Measurements from ENCODE around the gene CHD2.
"Not testable (repeated sequence)": the region's sequence is repeated elsewhere in the genome, so short reads cannot be mapped to it uniquely, and the experiment has no call there.

CHD2 gene

DNA sequence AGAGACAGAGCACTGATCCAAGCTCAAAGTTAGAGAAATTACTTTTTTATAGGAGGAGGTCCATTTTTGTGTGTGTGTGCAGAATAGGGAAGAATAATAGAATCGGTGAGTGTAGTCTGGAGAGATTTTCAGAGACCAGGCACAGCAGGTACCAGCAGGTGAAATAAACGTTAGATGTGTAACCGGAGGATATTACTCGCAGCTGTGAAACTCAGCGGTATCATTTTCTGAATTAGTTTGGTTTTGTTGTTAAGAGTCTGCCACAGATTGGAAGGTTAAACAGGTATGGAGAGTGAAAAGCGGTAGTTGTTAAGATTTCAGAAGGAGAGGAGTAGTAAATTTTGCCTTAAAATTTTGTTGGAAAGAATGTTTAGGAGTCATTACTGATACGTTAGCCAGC is 119.0 kb downstream of the CHD2 start:
- no peak for DNase-seq (ENCODE audit: low read depth)

DNA sequence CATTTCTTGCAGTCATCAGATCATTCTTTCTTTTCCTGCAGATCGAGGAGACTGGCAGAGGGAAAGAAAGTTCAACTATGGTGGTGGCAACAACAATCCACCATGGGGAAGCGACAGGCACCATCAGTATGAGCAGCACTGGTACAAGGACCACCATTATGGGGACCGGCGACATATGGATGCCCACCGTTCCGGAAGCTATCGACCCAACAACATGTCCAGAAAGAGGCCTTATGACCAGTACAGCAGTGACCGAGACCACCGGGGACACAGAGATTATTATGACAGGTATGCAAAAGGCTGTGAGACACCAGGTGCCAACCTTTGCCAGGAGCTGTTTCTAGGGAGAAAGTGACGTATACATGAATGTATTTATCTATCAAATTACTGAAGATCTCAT is 119.8 kb downstream of the CHD2 start:
- DNase-seq (ENCODE audit: low read depth): no peak

DNA sequence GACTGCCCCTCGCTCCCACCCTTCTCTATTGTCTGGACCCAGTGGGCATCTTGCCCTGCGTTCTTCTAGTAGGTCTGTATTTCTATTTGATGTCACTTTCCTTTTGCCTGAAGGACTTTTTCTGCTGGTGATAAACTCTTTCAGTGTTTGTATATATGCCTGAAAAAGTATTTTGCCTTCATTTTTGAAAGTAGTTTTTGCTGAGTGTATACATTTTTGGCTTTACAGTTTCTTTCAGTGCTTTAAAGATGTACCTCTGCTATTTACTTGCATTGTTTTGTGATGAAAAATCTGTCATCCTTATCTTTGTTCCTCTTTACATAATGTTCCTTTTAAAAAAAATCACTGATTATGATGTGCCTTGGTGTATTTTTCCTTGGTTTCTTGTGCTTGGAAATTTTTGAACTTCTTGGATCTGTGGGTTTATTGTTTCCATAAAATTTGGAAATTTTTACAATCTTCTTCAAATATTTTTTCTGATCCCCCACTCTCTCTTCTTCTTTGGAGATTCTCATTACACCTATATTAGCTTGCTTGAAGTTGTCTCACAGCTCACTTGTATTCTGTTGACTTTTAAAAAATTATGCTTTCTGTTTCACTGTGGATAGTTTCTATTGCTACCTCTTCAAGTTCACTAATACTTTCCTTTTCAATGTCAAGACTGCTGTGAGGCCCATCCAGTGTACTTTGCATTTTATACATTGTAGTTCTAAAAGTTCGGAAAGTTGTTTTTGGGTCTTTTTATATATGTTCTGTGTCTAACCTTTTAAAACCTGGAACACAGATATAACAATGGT is 121.0 kb downstream of the CHD2 start:
- DNase-seq (ENCODE audit: low read depth): no peak

DNA sequence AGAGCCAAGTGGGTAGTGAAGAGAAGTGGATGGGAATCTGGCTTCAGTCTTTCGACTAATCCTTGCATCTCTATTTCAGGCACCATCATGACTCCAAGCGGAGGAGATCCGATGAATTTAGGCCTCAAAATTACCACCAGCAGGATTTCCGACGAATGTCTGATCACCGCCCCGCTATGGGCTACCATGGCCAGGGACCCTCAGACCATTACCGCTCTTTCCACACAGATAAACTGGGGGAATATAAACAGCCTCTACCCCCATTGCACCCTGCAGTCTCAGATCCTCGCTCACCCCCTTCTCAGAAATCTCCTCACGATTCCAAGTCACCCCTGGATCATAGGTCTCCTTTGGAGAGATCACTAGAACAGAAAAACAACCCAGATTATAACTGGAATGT is 124.2 kb downstream of the CHD2 start:
- no peak for DNase-seq (ENCODE audit: low read depth)

DNA sequence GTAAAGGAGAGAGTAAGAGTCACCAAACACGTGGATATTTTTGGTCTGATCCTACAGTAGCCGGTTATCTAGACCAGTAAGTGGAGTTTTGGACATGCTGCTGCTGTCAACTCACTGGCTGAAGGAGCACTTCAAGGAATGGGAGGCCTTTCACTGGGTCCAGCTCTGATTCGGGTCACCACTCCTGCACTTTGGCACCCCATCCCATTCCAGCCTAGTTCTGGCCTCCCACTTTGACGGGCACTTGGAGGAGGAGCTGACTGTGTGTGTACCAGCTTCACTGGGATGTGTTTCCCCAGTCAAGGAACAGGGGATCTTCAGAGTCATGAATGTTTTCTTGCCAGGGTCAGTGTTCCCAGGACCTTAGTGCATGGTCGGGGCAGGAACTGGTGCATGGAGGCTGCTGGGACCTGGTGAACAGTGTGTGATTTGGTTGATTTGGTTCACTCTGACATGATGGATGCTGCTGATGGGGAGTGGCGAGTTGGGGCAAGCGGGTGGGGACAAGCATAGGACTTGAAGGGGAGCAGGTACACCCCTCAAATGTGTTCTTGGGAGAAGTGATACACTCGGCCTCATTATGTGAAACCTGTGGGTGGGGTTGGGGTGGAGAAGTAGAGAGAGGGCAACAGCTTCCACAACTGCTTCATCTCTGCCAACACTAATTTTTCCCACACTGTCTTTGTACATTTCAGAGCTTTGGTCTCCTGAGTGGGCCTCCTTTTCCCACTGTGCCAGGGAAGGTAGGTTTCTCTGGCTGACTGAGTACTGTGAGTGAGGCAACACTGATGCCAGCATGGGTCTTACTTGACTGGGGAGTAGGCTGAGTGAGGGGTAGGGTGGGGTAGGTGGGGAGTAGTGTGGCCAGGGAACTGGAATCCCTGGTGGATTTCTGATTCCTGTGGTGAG is 124.8 kb downstream of the CHD2 start:
- no peak for DNase-seq (ENCODE audit: low read depth)

DNA sequence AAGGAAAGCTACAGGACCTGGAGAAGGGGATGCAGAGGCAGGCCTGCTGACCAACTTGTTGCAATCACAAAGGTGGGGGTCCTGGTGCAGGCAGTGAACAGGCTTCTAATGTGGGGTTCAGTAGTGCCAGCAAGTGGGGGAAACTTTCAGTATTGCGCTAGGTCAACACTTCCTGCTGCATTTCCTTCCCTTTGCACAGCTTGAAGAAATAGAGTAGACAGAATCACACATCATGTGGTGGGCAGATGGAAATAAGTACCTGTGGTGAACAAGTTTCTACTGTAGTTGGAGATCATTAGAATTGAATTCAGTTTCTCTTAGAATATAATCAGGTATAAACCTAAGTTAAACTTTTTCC is 125.5 kb downstream of the CHD2 start:
- DNase-seq (ENCODE audit: low read depth): no peak

DNA sequence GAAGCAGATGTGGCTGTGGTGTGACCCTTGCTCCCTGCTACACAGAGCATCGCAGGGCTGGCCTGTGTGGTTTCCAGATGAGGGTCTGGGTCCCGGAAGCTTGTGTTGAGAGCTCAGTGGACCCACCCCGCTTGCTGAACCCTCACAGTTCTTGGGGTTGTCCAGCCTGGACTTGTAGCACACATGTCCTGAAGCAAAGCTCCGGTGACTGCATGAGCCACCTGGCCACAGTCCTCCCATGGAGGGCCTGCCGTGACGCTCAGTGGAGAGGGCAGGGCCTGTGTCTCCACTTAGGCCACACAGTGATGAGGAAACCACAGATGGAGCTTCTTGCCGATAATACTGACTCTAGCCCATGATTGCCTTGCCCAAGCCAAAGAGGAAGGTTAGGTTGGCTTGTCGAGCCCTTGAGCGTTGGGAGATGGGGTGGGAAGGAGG is 126.3 kb downstream of the CHD2 start:
- no peak for DNase-seq (ENCODE audit: low read depth)

DNA sequence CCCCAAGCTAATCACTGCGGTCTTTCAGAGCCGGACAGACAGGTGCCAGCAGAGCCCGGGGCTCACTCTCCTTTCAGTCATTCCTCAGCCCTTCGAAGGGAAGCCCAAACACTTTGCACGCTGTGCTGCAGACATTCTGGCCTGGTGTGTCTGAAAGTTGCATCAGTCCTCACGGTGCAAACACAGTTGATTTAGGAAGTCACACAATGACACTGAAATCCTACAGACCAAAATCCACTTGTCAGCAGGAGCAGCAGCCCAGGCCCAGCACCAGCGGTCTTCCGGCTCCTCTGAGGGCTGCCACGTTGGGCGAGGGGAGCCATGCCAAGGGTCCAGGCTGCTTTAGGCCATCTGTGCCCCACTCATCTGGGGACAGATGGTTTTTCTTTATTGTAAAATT is 127.3 kb downstream of the CHD2 start:
- DNase-seq (ENCODE audit: low read depth): no peak

DNA sequence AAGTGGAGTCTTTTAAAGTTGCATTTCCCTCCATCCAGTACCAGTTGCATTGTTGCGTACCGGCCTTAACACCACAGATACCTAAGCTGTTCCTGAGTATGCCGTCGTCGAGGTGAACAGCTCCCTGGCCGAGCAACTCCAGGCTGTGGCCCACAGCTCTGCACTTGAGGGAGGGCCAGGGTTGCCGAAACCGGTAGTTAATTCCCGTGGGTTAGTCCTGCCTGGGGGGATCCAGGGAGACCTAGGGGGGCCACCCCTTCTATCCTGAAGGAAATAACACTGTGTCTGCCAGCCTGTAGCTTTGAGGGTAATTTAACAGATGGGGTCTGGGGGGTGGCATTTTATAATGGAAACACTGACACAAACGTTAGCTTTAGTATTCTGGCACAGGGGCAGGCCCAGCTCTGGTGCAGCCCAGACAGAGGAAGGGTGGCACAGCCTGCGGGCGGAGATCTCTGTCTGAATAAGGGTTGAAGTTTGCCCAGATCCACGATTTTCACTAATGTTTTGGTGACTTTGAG is 128.0 kb downstream of the CHD2 start:
- DNase-seq (ENCODE audit: low read depth): no peak

DNA sequence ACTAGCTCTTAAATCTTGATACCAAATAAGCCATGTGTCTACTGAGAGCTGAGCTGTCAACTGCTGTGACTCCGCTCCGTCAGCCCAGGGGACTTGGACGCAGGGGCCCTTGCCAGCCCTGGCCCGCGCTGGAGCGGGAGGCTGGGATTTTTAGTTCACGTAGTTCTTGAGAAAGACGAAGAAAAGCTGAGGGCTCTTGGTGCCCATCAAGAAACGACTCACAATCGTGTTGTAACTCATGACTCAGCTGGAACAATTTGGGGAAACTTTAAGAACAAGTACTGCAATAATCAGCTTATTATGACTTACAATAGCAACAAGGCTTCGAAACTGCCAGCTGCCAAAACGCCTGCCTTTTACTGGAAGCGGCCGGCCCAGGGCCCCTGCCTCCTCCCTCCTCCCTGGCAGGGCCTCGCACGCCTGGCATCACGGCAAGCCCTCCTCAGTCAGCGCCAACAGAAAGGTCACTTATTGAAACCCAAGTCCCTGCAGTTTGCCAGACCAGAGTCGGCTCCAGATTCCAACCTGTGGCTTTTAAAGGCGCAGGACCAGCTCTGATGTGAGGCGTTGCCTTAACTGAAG is 128.6 kb downstream of the CHD2 start:
- no peak for DNase-seq (ENCODE audit: low read depth)

DNA sequence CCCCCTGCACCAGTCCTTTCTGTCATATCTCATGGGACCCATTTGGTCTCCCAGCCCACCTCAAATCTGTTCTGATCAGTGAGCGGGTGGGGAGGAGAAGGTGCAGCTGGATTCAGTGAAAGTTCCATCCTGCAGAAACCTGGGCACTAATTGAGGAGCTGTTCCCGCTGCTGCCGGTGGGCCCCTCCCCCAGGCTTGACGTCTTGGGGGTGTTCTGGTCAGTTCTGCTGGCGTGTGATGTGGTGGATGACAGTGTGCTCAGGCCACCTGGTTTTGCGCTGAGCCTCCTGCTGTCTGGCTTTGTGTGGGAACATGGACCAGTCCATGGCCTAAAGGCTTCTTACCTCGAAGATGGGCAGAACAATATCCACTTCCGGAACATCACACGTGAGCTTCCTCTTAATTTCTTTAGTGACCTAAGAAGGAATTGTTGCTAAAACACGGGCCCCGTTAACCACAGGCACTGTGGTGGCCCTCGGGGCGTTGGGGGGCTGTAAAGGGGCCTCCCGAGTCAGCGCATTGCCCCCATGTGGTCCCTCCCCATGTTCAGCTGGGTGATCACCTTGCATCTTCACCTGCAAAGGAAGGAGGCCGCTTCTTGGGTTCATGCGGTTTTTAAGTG is 129.2 kb downstream of the CHD2 start:
- DNase-seq (ENCODE audit: low read depth): no peak

DNA sequence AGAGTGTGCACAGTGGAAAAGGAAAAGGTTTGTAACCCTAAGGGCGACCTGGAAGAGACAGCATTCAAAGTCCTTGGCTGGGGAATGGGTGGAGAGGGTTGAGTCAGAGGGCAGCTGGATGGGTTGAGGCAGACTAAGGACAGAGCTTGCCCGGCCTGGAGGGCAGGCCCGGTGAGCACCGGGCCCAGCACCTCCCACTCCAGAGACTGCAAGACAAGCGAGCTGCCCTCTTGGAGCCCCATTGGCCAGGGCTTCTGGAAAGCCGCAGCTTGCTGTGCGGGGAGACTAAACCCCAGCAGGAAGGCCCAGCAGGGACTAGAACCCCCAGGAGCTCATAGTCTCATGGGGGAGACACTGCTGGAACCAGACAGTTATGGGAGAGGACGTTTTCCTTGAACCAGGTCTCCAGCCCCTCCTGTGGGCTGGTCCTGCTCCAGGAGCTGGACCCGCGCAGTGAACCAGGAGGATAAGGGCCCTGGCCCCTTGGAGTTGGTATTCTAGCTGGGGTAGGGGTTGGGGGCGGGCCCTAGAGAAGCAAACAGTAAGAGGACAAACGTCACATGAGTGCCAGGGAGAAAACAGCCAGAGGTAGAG is 129.8 kb downstream of the CHD2 start:
- no peak for DNase-seq (ENCODE audit: low read depth)

DNA sequence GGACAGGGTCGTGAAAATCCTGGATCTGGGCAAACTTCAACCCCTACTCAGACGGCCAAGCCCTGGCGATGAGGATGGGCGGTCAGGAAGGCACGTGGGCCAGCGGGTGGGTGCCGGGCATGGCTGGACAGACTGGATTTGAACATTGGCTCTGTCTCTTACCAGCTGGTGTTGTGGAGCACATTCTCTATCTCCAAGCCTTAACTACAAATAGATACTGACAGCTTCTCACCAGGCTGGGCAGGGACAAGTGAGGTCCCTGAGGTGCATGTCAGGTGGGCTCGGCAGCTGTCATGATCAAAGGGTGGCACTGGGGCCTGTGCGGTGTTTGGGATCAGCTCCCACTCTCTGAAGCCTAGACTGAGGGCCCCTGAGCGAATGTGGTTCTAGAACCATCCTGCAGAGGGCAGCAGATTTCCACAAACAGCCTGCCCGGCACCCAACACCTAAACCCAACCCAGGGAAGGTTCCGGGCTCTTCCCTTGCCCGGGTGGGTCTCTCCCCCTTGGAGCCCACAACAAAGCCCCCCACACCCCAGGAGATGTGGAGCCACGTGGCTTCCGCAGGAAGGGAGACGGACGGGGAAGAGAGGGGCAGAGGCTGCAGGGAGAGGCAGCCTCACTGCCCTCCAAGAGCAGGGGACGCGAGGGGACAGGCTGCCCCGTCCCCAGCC is 130.4 kb downstream of the CHD2 start:
- DNase-seq (ENCODE audit: low read depth): peak; percentile 42

DNA sequence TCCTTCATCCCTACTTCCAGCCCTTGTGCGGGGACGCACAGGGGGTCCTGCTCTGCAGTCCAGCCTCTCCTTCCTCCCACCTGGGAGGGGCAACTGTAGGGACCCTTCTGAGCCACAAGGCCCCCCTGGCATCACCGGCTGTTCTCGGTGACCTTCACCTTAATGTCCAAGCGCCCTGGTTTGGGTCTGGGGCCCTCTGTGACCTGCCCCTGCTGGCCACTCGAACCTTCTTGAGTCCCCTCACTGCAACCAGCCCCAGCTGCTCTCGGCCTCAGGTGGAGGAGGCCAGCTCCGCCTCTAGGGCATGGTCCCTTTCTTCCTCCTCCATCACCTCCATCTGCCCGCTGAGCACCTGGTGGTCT is 131.0 kb downstream of the CHD2 start:
- no peak for DNase-seq (ENCODE audit: low read depth)

DNA sequence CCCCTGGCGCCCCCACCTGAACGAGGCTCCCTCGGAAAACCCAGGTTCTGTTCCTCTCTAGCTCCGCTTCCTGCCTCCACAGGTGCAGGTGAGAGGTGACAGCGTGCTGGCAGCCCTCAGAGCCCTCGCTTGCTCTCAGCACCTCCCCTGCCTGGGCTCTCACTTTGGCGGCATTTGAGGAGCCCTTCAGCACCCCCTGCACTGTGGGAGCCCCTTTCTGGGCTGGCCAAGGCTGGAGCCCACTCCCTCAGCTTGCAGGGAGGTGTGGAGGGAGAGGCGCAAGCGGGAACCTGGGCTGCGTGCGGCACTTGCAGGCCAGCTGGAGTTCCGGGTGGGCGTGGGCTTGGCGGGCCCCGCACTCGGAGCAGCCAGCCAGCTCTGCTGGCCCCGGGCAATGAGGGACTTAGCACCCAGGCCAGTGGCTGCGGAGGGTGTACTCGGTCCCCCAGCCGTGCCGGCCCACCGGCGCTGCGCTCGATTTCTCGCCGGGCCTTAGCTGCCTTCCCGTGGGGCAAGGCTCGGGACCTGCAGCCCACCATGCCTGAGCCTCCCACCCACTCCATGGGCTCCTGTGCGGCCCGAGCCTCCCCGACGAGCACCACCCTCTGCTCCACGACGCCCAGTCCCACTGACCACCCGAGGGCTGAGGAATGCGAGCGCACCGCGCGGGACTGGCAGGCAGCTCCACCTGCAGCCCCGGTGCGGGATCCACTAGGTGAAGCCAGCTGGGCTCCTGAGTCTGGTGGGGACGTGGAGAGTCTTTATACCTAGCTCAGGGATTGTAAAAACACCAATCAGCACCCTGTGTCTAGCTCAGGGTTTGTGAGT is 131.6 kb downstream of the CHD2 start:
- not testable (repeated sequence) for DNase-seq (ENCODE audit: low read depth)

DNA sequence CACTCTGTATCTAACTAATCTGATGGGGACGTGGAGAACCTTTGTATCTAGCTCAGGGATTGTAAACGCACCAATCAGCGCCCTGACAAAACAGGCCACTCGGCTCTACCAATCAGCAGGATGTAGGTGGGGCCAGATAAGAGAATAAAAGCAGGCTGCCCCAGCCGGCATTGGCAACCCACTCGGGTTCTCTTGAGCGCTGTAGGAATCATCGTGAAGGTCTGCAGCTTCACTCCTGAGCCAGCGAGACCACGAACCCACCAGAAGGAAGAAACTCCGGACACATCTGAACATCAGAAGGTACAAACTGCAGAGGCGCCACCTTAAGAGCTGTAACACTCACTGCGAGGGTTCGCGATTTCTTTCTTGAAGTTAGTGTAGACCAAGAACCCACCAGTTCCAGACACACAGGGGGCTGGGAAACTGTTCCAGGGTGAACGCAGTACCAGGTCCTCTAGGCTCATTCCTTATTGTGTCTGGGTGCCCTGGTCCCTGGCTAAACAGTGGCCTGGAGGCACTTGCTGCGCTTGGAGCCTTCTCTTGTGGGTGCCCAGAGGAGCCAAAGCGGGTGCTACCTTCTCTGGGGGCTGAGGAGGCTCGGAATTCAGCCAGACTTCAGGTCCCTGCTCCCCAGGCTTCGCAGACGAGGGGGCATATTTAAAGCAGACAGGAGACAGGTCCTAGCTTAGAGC is 132.5 kb downstream of the CHD2 start:
- not testable (repeated sequence) for DNase-seq (ENCODE audit: low read depth)

DNA sequence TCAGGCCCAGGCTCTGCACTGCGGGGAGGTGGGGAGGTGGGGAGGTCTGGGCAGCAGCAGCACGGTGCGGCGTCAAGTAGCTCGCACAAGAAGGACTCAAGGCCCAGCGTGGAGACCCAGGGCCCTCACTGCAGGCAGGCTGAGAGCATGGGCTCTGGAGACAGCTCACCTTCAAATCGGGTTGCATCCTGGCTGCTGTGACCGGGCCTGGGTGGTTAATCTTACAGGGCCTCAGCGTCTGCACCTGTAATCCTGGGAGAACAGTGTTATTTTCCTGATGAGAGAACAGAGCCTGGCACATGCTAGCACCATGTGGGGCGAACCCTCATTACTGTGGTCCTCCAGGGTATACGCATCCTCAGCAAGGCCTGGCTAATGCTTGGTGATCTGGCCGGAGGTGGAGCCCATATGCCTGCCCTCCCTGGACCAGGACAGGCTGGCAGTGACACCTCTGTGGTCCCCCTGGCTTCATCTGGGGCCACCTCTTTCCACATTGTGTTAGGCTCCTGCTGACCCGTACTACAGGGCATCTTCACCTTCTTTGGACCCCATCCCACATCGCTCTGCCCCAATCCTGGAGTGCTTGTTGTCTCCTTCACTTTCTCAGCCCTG is 133.4 kb downstream of the CHD2 start:
- DNase-seq (ENCODE audit: low read depth): no peak

DNA sequence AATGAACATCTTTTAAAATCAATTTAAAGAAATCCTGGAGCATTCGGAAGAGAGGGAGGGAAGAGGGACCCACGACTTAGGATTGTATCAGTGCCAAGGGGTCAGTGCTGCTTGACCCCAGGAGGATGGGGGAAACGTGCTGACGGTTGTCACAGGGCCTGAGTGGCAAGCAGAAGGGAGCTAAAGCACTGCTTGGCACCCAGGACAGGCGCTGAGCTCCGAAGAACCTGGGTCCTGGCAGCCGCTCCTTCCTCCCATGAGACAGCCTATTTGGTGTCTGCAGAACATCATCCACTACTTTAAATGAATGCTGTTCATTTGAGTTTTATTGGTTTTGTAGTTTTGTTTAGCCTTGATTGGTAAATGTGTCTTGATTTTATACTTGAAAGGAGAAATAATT is 134.4 kb downstream of the CHD2 start:
- no peak for DNase-seq (ENCODE audit: low read depth)
